GM12865 (cell line): ENCODE data around the gene OVOL1.
"Not testable (repeated sequence)": the region's sequence is repeated elsewhere in the genome, so short reads cannot be mapped to it uniquely, and the experiment has no call there.

ENCODE experiments used
- DNase-seq: peaks from one replicate; pipeline ENCODE4 v3.0.0; 2010; ENCODE audit warnings: low read depth
- H3K4me3 ChIP-seq: 2 replicates; pipeline ENCODE4 v1.5.1; 2011; ENCODE audit warnings: mild to moderate bottlenecking, low read depth, low read length, control low read depth
- TF ChIP-seq, protein P1 (sequence below): IDR thresholded peaks from 2 replicates; pipeline ENCODE4 v1.5.1; 2011; ENCODE audit warnings: low read length, control low read depth, low read depth, inconsistent platforms; ENCODE audit not compliant: insufficient read depth; ENCODE audit errors: missing control alignments

OVOL1 gene

DNA sequence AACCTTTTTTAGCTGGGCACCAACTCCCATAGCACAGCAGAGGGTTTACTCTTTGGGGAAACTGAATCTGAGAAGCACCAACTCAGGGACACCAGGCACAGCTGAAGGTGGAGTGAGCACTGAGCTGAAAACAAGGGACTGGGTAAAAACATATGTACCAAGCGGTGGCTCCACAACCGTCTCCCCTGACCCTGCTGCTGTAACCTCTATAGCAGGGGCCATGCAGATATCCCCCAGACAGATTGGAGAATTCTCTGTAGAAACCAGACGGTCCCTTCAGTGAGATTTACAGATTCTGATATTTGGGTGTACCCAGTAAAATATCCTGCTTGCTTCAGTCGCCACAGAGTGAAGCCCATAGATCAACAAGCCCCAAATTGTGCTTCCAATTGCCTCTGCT is 42.6 kb downstream of the OVOL1 start:
- TF ChIP-seq, protein P1, sequence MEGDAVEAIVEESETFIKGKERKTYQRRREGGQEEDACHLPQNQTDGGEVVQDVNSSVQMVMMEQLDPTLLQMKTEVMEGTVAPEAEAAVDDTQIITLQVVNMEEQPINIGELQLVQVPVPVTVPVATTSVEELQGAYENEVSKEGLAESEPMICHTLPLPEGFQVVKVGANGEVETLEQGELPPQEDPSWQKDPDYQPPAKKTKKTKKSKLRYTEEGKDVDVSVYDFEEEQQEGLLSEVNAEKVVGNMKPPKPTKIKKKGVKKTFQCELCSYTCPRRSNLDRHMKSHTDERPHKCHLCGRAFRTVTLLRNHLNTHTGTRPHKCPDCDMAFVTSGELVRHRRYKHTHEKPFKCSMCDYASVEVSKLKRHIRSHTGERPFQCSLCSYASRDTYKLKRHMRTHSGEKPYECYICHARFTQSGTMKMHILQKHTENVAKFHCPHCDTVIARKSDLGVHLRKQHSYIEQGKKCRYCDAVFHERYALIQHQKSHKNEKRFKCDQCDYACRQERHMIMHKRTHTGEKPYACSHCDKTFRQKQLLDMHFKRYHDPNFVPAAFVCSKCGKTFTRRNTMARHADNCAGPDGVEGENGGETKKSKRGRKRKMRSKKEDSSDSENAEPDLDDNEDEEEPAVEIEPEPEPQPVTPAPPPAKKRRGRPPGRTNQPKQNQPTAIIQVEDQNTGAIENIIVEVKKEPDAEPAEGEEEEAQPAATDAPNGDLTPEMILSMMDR, result no peak
- no peak for DNase-seq

DNA sequence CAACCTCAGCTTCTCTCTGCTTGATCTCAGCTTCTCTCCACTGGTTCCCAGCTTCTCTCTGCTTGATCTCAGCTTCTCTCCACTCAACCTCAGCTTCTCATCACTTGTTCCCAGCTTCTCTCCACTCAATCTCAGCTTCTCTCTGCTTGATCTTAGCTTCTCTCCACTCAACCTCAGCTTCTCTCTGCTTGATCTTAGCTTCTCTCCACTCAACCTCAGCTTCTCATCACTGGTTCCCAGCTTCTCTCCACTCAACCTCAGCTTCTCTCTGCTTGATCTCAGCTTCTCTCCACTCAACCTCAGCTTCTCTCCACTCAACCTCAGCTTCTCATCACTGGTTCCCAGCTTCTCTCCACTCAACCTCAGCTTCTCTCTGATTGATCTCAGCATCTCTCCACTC is 45.4 kb downstream of the OVOL1 start:
- not testable (repeated sequence) for DNase-seq, H3K4me3 ChIP-seq

More for the DNA sequence above, 42.6 kb downstream of the OVOL1 start:
- H3K4me3 ChIP-seq, result no peak overlapping the region

DNA sequence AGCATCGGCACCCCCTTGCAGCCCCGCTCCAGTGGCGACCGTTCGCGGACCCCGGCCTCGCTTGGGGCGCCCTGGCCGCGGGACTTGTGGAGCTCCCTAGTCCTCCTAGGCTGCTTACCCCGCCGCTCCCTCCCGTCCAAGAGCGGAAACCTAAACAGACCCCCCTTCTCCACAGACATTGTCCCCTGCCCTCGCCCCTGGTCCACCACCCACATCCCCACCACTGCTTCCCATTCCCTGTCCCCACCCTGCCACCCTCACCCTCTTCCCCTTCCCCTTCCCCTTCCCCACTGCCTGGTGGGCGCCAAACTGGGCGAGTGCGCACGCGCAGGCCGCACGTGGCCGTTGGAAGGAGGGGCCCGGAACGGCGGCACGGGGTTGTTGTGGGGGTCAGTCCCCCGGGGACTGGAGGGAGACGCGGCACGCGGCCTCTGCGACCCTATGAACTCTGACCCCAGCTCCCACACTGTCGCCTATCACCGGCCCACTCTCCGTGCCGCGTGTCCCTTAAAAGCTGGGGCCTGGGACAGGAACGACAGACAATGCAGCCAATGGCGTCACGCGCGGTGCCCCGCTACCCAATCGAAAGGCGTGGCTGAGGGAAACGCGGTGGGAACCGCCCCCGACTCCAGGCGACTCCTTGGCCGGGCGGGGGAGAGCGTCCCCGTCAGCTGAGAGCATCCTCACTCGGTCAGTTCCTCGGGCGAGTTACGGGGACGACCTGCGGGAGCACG is 46.6 kb downstream of the OVOL1 start, which contains the start of gene SNX32:
Gene SNX32 (plus strand): TSS at position 667 of the 734 bp plus-strand sequence. CDS start 103 bp downstream, outside the sequence.
- TF ChIP-seq, protein P1, result no peak
- DNase-seq, result peak; percentile 92
- H3K4me3 ChIP-seq, result peak within 1 kb of the TSS; percentile 59

- peak overlapping the region; percentile 59 for H3K4me3 ChIP-seq
- no peak for DNase-seq
- TF ChIP-seq, protein P1, result no peak
These were observed 47.3 kb downstream of the OVOL1 start for GRCh38 chr11:65834202-65834601.

- no peak for DNase-seq
- TF ChIP-seq, protein P1, result no peak
- no peak overlapping the region for H3K4me3 ChIP-seq
These were observed 55.3 kb downstream of the OVOL1 start for GRCh38 chr11:65842144-65842543.

DNA sequence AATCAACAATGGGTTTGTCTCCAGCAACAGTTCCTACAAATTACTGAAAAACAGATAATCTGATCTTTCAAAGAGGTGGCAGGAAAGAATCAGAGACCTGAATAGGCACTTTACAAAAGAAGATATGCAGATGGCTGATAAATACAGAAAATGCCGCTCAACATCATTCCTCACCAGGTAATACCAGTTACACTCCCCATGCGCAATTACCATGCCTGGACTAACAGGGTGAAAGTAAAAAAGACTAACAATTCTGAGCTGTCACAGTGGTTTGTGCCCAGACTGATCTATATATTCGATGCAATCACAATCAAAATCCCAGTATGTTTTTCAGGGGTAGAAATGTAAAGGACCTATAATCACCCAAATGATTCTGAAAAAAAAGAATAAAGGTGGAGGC is 56.9 kb downstream of the OVOL1 start:
- DNase-seq, result no peak
- TF ChIP-seq, protein P1, result no peak
- no peak overlapping the region for H3K4me3 ChIP-seq

DNA sequence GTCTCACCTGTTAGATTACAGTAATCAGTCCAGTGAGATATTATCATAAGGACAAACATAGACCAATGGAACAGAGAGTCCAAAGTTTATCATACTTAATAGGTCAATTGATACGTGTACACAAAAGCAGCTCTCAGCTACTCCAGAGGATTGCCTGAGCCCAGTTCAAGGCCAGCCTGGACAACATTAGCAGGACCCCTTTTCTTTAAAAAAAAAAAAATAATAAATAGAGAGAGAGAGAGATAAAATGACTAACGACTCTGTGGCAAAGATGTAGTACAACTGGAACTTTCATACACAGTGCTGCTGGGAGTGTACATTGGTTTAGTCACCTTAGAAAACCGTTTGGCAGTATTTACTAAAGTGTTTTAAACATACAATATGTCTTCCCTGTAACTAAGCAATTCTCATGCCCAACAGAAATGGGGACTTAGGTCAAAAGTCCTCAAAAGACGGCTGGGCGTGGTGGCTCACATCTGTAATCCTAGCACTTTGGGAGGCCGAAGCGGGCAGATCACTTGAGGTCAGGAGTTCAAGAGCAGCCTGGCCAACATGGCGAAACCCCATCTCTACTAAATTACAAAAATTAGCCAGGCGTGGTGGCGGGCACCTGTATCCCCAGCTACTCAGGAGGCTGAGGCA is 57.5 kb downstream of the OVOL1 start:
- TF ChIP-seq, protein P1, result no peak
- no peak for DNase-seq
- H3K4me3 ChIP-seq, result no peak overlapping the region
